ENCODE measurements around the gene DES. TPM values are rescaled to one million over a fixed set of nuclear protein-coding genes. Genes with fewer than 3 reads are reported as not detected.

Gene DES
- total RNA-seq, 1 experiment from 2014 or later = not detected

DNA sequence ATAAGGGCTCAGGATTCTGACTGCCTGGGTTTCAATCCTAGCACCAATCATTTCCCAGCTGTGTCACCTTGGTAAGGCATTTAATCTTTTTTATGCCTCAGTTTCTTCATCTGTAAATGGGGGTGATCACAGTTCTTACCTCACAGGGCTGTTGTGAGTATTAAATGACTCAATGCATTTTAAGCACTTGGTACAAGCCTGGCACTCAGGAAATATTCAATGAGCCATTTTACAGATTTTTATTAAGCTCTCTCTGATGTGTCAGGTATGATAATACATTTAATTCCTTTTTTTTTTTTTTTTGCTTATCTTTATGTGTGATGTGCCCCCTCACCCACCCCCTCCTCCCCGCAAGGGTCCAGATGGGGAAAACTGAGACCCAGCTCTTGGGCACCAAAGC lies 28.5 kb downstream of the DES start:
- Histone ChIP-seq H3K36me3 (ENCODE audit: control insufficient read depth, insufficient read depth, low read length) (no peaks in the 10 kb centered on the region), H3K4me1 (0 out of 2 replicates have a peak, but pooled peaks cover 3% of the 10 kb centered on the region), H3K9me3 (no peaks in the 10 kb centered on the region), H3K27me3 (replicated peaks; ENCODE audit: control insufficient read depth, insufficient read depth, low read length) (no peaks in the 10 kb centered on the region), H3K4me3 (ENCODE audit: low read depth, low read length) (no peak overlapping the region)
- H3K9me3 Mint-ChIP-seq (ENCODE audit: unreplicated experiment) = no peaks in the 10 kb centered on the region
- no peaks in the 10 kb centered on the region for H3K4me1 Mint-ChIP-seq (ENCODE audit: low read depth, unreplicated experiment)
- ChIA-PET POLR2A (no interaction called here), CTCF (interaction anchor here (0.6 to 0.9 kb wide), 4 partner anchors 31 to 87 kb away, joined by 5 to 10 read pairs (median 6); partner anchors contain the start of gene DNPEP)
- TF ChIP-seq, protein P1, sequence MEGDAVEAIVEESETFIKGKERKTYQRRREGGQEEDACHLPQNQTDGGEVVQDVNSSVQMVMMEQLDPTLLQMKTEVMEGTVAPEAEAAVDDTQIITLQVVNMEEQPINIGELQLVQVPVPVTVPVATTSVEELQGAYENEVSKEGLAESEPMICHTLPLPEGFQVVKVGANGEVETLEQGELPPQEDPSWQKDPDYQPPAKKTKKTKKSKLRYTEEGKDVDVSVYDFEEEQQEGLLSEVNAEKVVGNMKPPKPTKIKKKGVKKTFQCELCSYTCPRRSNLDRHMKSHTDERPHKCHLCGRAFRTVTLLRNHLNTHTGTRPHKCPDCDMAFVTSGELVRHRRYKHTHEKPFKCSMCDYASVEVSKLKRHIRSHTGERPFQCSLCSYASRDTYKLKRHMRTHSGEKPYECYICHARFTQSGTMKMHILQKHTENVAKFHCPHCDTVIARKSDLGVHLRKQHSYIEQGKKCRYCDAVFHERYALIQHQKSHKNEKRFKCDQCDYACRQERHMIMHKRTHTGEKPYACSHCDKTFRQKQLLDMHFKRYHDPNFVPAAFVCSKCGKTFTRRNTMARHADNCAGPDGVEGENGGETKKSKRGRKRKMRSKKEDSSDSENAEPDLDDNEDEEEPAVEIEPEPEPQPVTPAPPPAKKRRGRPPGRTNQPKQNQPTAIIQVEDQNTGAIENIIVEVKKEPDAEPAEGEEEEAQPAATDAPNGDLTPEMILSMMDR (IDR thresholded peaks at IDR 0.05; ENCODE audit: insufficient read depth in 1 of 2, low read depth in 1 of 2, low read length in 1 of 2, severe bottlenecking in 1 of 2, unreplicated experiment in 1 of 2) = no peak
- DNase-seq = no peak
- no peaks in the 10 kb centered on the region for H3K27me3 Mint-ChIP-seq (ENCODE audit: insufficient read depth, unreplicated experiment)
- no peak overlapping the region for H3K27ac Mint-ChIP-seq (ENCODE audit: unreplicated experiment)
- no peaks in the 10 kb centered on the region for H3K36me3 Mint-ChIP-seq (ENCODE audit: insufficient read depth, unreplicated experiment)
- BruUV-seq (replicated peaks) = no TSS peak
- no peak overlapping the region for H3K4me3 Mint-ChIP-seq (ENCODE audit: unreplicated experiment)
- intact Hi-C loops (cut with micrococcal nuclease; ENCODE audit: unreplicated experiment) = no loop called here

DNA sequence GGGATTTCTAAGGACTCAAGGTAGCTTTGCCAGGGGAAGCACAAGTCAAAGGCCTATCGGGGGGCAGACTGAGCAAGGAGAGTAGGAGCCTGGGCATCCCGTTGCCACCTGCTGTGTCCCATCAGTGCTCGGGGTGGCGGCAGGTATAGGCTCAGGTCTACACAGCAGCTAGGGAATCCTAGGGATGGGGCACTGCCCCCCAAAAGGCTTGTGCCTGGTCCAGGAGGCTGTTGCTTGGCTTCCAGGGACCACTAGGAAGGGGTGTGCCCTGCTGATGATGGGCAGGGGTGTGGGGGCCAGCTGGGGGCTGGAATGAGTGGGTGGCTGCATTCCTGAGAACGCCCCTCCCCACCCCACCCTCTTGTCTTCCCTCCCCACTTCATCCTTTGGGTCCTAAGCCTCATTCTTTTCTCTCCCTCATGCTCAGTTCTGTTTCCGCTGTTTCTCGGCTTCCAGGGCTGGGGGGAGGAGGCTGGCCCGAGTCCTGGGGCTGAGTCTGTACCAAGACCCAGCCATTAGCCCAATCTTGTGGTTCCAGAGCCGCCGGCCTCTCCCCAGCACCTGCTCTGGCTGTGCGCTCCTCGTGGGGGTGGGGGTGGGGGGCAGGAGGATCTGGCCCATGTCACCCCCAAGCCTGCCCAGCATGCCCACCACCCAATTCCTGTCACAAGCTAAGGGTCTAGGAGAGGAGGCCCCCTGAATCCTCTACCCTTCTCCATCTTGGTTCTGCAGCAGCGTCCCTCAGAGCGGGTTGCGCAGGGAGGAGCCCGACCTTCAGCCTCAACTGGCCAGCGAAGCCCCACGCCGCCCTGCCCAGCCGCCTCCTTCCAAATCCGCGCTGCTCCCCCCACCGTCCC lies 29.3 kb downstream of the DES start:
- ChIA-PET POLR2A (no interaction called here), CTCF (interaction anchor here (0.6 to 0.9 kb wide), 4 partner anchors 31 to 86 kb away, joined by 5 to 10 read pairs (median 6); partner anchors contain the start of gene DNPEP)
- H3K4me3 Mint-ChIP-seq (ENCODE audit: unreplicated experiment) = no peak overlapping the region
- no peak overlapping the region for H3K27ac Mint-ChIP-seq (ENCODE audit: unreplicated experiment)
- intact Hi-C loops (cut with micrococcal nuclease; ENCODE audit: unreplicated experiment) = no loop called here
- BruUV-seq (replicated peaks) = no TSS peak
- no peaks in the 10 kb centered on the region for H3K36me3 Mint-ChIP-seq (ENCODE audit: insufficient read depth, unreplicated experiment)
- no peaks in the 10 kb centered on the region for H3K9me3 ChIP-seq
- no peaks in the 10 kb centered on the region for H3K27me3 ChIP-seq (replicated peaks; ENCODE audit: control insufficient read depth, insufficient read depth, low read length)
- no peak for DNase-seq
- TF ChIP-seq, protein P1 (IDR thresholded peaks at IDR 0.05; ENCODE audit: insufficient read depth in 1 of 2, low read depth in 1 of 2, low read length in 1 of 2, severe bottlenecking in 1 of 2, unreplicated experiment in 1 of 2) = no peak
- no peaks in the 10 kb centered on the region for H3K27me3 Mint-ChIP-seq (ENCODE audit: insufficient read depth, unreplicated experiment)
- no peaks in the 10 kb centered on the region for H3K4me1 Mint-ChIP-seq (ENCODE audit: low read depth, unreplicated experiment)
- no peak overlapping the region for H3K4me3 ChIP-seq (ENCODE audit: low read depth, low read length)
- H3K4me1 ChIP-seq = 0 out of 2 replicates have a peak, but pooled peaks cover 3% of the 10 kb centered on the region
- no peaks in the 10 kb centered on the region for H3K36me3 ChIP-seq (ENCODE audit: control insufficient read depth, insufficient read depth, low read length)
- H3K9me3 Mint-ChIP-seq (ENCODE audit: unreplicated experiment) = no peaks in the 10 kb centered on the region

DNA sequence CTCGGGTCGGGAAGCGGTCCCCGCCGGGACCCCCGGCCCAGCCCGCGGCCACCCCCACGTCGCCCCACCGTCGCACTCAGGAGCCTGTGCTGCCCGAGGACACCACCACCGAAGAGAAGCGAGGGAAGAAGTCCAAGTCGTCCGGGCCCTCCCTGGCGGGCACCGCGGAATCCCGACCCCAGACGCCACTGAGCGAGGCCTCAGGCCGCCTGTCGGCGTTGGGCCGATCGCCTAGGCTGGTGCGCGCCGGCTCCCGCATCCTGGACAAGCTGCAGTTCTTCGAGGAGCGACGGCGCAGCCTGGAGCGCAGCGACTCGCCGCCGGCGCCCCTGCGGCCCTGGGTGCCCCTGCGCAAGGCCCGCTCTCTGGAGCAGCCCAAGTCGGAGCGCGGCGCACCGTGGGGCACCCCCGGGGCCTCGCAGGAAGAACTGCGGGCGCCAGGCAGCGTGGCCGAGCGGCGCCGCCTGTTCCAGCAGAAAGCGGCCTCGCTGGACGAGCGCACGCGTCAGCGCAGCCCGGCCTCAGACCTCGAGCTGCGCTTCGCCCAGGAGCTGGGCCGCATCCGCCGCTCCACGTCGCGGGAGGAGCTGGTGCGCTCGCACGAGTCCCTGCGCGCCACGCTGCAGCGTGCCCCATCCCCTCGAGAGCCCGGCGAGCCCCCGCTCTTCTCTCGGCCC lies 30.1 kb downstream of the DES start:
- Mint-ChIP-seq H3K36me3 (ENCODE audit: insufficient read depth, unreplicated experiment) (no peaks in the 10 kb centered on the region), H3K27me3 (ENCODE audit: insufficient read depth, unreplicated experiment) (no peaks in the 10 kb centered on the region), H3K9me3 (ENCODE audit: unreplicated experiment) (no peaks in the 10 kb centered on the region), H3K27ac (ENCODE audit: unreplicated experiment) (no peak overlapping the region), H3K4me3 (ENCODE audit: unreplicated experiment) (no peak overlapping the region), H3K4me1 (ENCODE audit: low read depth, unreplicated experiment) (no peaks in the 10 kb centered on the region)
- H3K27me3 ChIP-seq (replicated peaks; ENCODE audit: control insufficient read depth, insufficient read depth, low read length) = no peaks in the 10 kb centered on the region
- H3K4me3 ChIP-seq (ENCODE audit: low read depth, low read length) = no peak overlapping the region
- ChIA-PET POLR2A (no interaction called here), CTCF (no interaction called here)
- TF ChIP-seq, protein P1 (IDR thresholded peaks at IDR 0.05; ENCODE audit: insufficient read depth in 1 of 2, low read depth in 1 of 2, low read length in 1 of 2, severe bottlenecking in 1 of 2, unreplicated experiment in 1 of 2) = no peak
- intact Hi-C loops (cut with micrococcal nuclease; ENCODE audit: unreplicated experiment) = no loop called here
- DNase-seq = no peak
- BruUV-seq (replicated peaks) = no TSS peak
- H3K9me3 ChIP-seq = no peaks in the 10 kb centered on the region
- no peaks in the 10 kb centered on the region for H3K4me1 ChIP-seq
- H3K36me3 ChIP-seq (ENCODE audit: control insufficient read depth, insufficient read depth, low read length) = no peaks in the 10 kb centered on the region
